Endodermal cell (in vitro differentiated cells): ENCODE results near the gene TBX1. TPM values are rescaled to one million over a fixed set of nuclear protein-coding genes. Genes with fewer than 3 reads are reported as not detected.

Experiments
- DNase-seq: peaks from one replicate; pipeline ENCODE4 v3.0.0-alpha.2; 2017
- H3K27ac ChIP-seq: 2 replicates; pipeline ENCODE4 v1.5.1; 2013; ENCODE audit warnings: mild to moderate bottlenecking, low read depth, low read length, moderate library complexity
- H3K27me3 ChIP-seq: 2 replicates; pipeline ENCODE4 v1.6.1; 2013; ENCODE audit warnings: mild to moderate bottlenecking, low read length, moderate library complexity; ENCODE audit not compliant: insufficient read depth, control insufficient read depth, poor library complexity, severe bottlenecking
- H3K36me3 ChIP-seq: 2 replicates; pipeline ENCODE4 v1.7.0; 2013; ENCODE audit warnings: mild to moderate bottlenecking, low read length, moderate library complexity; ENCODE audit not compliant: control insufficient read depth, insufficient read depth
- H3K4me1 ChIP-seq: one replicate; pipeline ENCODE4 v1.7.0; 2013; ENCODE audit warnings: low read length; ENCODE audit not compliant: control insufficient read depth, insufficient read depth
- H3K4me3 ChIP-seq: 2 replicates; pipeline ENCODE4 v1.5.1; 2013; ENCODE audit warnings: mild to moderate bottlenecking, low read length, moderate library complexity
- H3K9ac ChIP-seq: 2 replicates; pipeline ENCODE4 v1.6.1; 2013; ENCODE audit warnings: mild to moderate bottlenecking, low read length, moderate library complexity; ENCODE audit not compliant: poor library complexity, severe bottlenecking; ENCODE audit errors: extremely low read depth
- H3K9me3 ChIP-seq: 2 replicates; pipeline ENCODE4 v1.6.1; 2013; ENCODE audit warnings: mild to moderate bottlenecking, low read length, moderate library complexity; ENCODE audit not compliant: control insufficient read depth
- H3K27ac Mint-ChIP-seq: 2 replicates; pipeline ENCODE4 v1.8.0; 2020; ENCODE audit warnings: mixed read lengths
- H3K27me3 Mint-ChIP-seq: 2 replicates; pipeline ENCODE4 v1.8.0; 2021; ENCODE audit warnings: mild to moderate bottlenecking, mixed read lengths; ENCODE audit not compliant: insufficient read depth
- H3K36me3 Mint-ChIP-seq: 2 replicates; pipeline ENCODE4 v1.8.0; 2020; ENCODE audit warnings: low read depth, mixed read lengths
- H3K4me1 Mint-ChIP-seq: 2 replicates; pipeline ENCODE4 v1.8.0; 2020; ENCODE audit warnings: mixed read lengths
- H3K4me3 Mint-ChIP-seq: 2 replicates; pipeline ENCODE4 v1.8.0; 2020; ENCODE audit warnings: mild to moderate bottlenecking, moderate library complexity, mixed read lengths
- H3K9me3 Mint-ChIP-seq: 2 replicates; pipeline ENCODE4 v1.8.0; 2020; ENCODE audit warnings: mild to moderate bottlenecking, mixed read lengths
- WGBS, 2 experiments: methylation state at CpG; one replicate each; pipeline versions ENCODE4 v1.1.5 to v1.1.7; 2013; ENCODE audit warnings: missing lambda C conversion rate in 2 of 2, mixed read lengths in 1 of 2; ENCODE audit not compliant: insufficient coverage in 1 of 2, insufficient read length in 1 of 2; 5-methylcytosine and 5-hydroxymethylcytosine counted together
- total RNA-seq, 2 donors: library from RNA; stranded (reverse); fragmentation: NEBNext Ultra II Directional in 1 of 2; extraction: Animal tissue kit (Norgen Biotek cat#: 25700) in 1 of 2; gene quantifications; 2 replicates in 1 of 2; 3 replicates in 1 of 2; pipeline ENCODE4 v1.2.1, GENCODE V29; 2021
- TF ChIP-seq, protein P1 (sequence below): fragments of 200-600 bp; sonication (generic); conservative IDR thresholded peaks from 2 replicates; pipeline ENCODE4 v1.5.0; 2021; ENCODE audit warnings: antibody characterized with exemption, mild to moderate bottlenecking

TBX1 gene
- total RNA-seq, 2 donors from 2014 or later: 1.3 TPM; not detected in 1

DNA sequence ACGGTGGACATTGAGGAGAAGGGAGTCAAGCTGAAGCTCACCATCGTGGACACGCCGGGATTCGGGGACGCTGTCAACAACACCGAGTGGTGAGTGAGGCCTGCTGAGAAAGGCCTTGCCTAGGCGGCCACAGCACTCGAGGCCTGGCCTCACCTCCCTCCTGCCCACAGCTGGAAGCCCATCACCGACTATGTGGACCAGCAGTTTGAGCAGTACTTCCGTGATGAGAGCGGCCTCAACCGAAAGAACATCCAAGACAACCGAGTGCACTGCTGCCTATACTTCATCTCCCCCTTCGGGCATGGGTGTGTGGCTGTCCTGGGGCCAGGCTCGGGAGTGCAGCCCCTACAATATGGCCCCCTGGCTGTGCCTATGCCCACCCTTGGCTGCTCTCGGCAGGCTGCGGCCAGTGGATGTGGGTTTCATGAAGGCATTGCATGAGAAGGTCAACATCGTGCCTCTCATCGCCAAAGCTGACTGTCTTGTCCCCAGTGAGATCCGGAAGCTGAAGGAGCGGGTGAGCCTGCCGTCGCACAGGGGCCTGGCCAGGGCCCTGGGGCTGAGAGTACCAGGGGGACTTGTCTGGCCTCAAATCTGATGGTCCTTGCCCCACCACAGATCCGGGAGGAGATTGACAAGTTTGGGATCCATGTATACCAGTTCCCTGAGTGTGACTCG, 40.3 kb upstream of the TBX1 start:
- Mint-ChIP-seq H3K27ac (no peak overlapping the region), H3K9me3 (no peaks in the 10 kb centered on the region), H3K4me1 (peaks cover 5% of the 10 kb centered on the region), H3K36me3 (peaks cover 12% of the 10 kb centered on the region), H3K4me3 (no peak overlapping the region), H3K27me3 (peaks cover 73% of the 10 kb centered on the region)
- no peaks in the 10 kb centered on the region for H3K9me3 ChIP-seq
- no peaks in the 10 kb centered on the region for H3K36me3 ChIP-seq
- TF ChIP-seq, protein P1, sequence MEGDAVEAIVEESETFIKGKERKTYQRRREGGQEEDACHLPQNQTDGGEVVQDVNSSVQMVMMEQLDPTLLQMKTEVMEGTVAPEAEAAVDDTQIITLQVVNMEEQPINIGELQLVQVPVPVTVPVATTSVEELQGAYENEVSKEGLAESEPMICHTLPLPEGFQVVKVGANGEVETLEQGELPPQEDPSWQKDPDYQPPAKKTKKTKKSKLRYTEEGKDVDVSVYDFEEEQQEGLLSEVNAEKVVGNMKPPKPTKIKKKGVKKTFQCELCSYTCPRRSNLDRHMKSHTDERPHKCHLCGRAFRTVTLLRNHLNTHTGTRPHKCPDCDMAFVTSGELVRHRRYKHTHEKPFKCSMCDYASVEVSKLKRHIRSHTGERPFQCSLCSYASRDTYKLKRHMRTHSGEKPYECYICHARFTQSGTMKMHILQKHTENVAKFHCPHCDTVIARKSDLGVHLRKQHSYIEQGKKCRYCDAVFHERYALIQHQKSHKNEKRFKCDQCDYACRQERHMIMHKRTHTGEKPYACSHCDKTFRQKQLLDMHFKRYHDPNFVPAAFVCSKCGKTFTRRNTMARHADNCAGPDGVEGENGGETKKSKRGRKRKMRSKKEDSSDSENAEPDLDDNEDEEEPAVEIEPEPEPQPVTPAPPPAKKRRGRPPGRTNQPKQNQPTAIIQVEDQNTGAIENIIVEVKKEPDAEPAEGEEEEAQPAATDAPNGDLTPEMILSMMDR: no peak
- 89 to 91% methylated on average over 19 to 26 of the region's 26 CpGs for WGBS, 2 experiments
- H3K4me1 ChIP-seq: no peaks in the 10 kb centered on the region
- H3K4me3 ChIP-seq: no peak overlapping the region
- H3K27me3 ChIP-seq: peaks cover 94% of the 10 kb centered on the region
- DNase-seq: no peak
- H3K9ac ChIP-seq: no peak overlapping the region
- H3K27ac ChIP-seq: no peak overlapping the region

DNA sequence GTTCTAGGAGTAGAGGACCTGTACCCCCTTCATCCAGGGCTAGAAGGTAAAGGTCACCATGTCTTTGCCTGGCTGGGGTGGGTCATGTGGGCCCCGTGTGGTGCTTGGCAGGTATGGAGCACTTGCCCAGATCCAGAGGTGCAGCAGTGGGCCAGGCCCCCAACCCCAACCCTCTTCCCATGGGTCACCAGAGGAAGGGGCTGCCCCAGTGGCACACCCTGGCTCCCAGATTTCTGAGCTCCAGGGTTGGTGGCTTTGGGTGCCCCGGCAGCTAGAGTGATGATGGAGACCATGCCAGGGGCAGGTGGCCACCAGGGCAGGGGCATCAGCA, 39.6 kb upstream of the TBX1 start:
- Mint-ChIP-seq H3K36me3 (peaks cover 12% of the 10 kb centered on the region), H3K27me3 (peaks cover 75% of the 10 kb centered on the region), H3K4me1 (peaks cover 5% of the 10 kb centered on the region), H3K9me3 (no peaks in the 10 kb centered on the region), H3K27ac (no peak overlapping the region), H3K4me3 (no peak overlapping the region)
- Histone ChIP-seq H3K27ac (no peak overlapping the region), H3K36me3 (no peaks in the 10 kb centered on the region), H3K27me3 (peaks cover 95% of the 10 kb centered on the region), H3K9ac (no peak overlapping the region), H3K4me3 (no peak overlapping the region), H3K9me3 (no peaks in the 10 kb centered on the region), H3K4me1 (no peaks in the 10 kb centered on the region)
- TF ChIP-seq, protein P1: no peak
- 86 to 91% methylated on average over 1 to 2 of the region's 2 CpGs for WGBS, 2 experiments
- no peak for DNase-seq

DNA sequence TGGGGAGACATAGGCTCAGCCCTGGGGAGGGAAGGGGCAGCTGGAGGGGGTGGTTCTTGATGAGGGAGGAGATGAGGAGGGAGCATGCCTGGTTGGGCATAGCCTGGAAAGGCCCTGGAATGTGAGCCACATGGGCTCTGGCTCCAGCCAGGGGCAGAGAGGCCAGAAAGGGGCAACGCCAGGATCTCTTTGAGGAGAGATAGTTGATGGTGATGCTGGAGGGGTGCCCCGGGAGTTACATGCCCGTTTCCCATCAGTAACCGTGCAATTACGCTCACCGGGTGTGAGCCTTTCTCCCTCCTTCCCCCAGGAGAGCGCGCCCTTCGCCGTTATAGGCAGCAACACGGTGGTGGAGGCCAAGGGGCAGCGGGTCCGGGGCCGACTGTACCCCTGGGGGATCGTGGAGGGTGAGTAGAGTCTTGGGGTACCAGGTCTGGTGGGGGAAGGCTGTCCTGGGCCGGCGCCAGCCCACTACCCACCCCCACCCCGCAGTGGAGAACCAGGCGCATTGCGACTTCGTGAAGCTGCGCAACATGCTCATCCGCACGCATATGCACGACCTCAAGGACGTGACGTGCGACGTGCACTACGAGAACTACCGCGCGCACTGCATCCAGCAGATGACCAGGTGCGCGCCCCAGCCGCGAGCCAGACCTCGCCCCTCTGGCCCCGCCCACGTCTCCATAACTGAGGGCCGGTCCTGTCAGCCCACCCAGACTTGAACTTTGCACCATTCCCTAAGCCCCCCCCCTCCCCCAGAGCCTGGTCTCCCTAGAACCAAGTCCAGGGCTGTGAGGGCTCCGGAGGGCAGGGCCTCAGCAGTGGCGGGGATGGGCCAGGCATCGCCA, 39.0 kb upstream of the TBX1 start:
- TF ChIP-seq, protein P1: no peak
- peaks cover 78% of the 10 kb centered on the region for H3K27me3 Mint-ChIP-seq
- Histone ChIP-seq H3K36me3 (no peaks in the 10 kb centered on the region), H3K9ac (no peak overlapping the region), H3K4me3 (no peak overlapping the region), H3K9me3 (no peaks in the 10 kb centered on the region), H3K4me1 (no peaks in the 10 kb centered on the region), H3K27me3 (peaks cover 96% of the 10 kb centered on the region), H3K27ac (no peak overlapping the region)
- H3K4me3 Mint-ChIP-seq: no peak overlapping the region
- DNase-seq: no peak
- WGBS, 2 experiments: 20 to 40% methylated on average over 13 to 44 of the region's 44 CpGs
- no peak overlapping the region for H3K27ac Mint-ChIP-seq
- peaks cover 5% of the 10 kb centered on the region for H3K4me1 Mint-ChIP-seq
- no peaks in the 10 kb centered on the region for H3K9me3 Mint-ChIP-seq
- H3K36me3 Mint-ChIP-seq: peaks cover 12% of the 10 kb centered on the region
